ENCODE measurements around the gene SPANXA1.
"Not testable (repeated sequence)": the region's sequence is repeated elsewhere in the genome, so short reads cannot be mapped to it uniquely, and the experiment has no call there.

SPANXA1 gene

DNA sequence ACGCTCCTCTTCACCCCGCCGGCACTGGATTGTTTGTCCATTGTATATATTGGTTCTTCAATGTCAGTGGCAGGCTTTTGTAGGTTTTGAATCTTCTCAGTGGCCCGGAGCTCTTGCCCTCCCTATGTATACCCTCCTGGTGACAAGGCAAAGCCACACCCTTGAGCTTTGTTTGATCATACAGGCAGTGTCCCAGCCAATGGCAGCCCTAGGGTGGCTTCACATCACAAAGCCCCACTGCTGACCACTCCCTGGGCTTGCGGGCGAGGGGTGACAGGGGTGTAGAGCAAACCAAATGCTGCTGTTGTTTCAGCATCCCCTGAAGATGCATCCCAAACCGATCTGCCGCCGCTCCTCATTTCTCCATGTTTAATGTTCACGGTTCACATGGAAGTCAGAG, at the start of gene SPANXA1:
SPANXA1 (minus strand) TSS at position 101 of the 400 bp plus-strand sequence; CDS start at position 41, 60 bp downstream.
- not testable (repeated sequence) for DNase-seq (ENCODE audit: low spot score)

- no peak for DNase-seq (ENCODE audit: low spot score)
Observed at GRCh38 chrX:141632124-141632523, 47.6 kb upstream of the SPANXA1 start.

DNA sequence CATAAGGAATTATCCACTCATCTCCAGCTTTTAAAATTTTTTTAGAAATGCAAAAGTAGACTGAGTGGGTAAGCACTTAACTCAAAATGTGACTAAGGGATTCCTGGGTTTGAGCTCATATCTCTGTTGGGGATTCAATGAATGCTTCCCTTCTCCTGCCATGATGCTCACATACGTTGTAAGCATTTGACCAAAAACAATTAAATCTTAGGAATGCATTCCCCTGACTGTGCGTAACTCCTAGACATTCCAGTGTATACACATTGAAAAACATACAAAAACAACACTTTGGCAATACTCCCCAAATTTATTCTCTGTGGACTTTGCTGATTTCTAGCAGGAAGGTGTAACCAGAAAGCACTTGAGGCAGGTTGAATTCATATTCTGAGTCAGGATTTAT, 34.8 kb upstream of the SPANXA1 start:
- no peak for DNase-seq (ENCODE audit: low spot score)

- DNase-seq (ENCODE audit: low spot score), result no peak
Observed at GRCh38 chrX:141609111-141609510, 24.6 kb upstream of the SPANXA1 start.

- DNase-seq (ENCODE audit: low spot score), result not testable (repeated sequence)
Observed at GRCh38 chrX:141589408-141589807, 4.9 kb upstream of the SPANXA1 start, which contains the start of gene SPANXA2. Gene SPANXA2, plus strand, starts transcription at chrX:141589708. Its CDS starts 60 bp downstream, at chrX:141589768.

DNA sequence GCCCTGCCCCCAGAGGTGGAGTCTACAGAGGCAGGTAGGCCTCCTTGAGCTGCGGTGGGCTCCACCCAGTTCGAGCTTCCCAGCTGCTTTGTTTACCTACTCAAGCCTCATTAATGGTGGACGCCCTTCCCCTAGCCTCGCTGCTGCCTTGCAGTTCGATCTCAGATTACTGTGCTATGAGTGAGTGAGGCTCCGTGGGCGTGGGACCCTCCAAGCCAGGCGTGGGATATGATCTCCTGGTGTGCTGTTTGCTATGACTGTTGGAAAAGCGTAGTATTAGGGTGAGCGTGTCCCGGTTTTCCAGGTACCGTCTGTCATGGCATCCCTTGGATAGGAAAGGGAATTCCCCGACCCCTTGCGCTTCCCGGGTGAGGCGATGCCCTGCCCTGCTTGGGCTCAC, 42.0 kb downstream of the SPANXA1 start:
- not testable (repeated sequence) for DNase-seq (ENCODE audit: low spot score)
